Measurements from ENCODE around the gene RNF150.

DNA sequence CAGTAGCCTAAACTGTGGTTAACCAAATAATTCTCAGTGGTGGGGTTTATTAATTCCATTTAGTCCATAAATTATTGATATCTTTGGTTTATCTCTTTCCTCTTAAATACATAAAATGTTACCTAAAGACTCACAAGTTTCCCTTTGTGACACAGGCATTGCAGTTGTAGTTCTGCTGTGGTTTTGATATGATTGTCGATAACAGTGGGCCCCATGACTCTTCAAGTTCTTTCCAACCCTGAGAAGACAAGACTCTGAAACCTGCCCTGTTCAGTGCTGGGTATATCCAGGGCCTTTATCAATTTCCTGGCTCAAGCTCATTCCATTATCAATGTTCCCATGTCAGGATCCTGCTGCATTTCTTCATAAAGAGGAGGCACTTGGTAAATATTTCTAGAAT, 259.2 kb downstream of the RNF150 start:
- TF ChIP-seq, protein P1, sequence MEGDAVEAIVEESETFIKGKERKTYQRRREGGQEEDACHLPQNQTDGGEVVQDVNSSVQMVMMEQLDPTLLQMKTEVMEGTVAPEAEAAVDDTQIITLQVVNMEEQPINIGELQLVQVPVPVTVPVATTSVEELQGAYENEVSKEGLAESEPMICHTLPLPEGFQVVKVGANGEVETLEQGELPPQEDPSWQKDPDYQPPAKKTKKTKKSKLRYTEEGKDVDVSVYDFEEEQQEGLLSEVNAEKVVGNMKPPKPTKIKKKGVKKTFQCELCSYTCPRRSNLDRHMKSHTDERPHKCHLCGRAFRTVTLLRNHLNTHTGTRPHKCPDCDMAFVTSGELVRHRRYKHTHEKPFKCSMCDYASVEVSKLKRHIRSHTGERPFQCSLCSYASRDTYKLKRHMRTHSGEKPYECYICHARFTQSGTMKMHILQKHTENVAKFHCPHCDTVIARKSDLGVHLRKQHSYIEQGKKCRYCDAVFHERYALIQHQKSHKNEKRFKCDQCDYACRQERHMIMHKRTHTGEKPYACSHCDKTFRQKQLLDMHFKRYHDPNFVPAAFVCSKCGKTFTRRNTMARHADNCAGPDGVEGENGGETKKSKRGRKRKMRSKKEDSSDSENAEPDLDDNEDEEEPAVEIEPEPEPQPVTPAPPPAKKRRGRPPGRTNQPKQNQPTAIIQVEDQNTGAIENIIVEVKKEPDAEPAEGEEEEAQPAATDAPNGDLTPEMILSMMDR (IDR thresholded peaks at IDR 0.05; ENCODE audit: poor library complexity, severe bottlenecking) = no peak
- TF ChIP-seq SMC3 (conservative IDR thresholded peaks at IDR 0.05; ENCODE audit: poor library complexity) (no peak), RAD21 (conservative IDR thresholded peaks at IDR 0.05) (no peak), POLR2AphosphoS5 (IDR thresholded peaks at IDR 0.05) (no peak), TAF1 (IDR thresholded peaks at IDR 0.05; ENCODE audit: low read depth) (no peak)
- TF ChIP-seq, protein P2, sequence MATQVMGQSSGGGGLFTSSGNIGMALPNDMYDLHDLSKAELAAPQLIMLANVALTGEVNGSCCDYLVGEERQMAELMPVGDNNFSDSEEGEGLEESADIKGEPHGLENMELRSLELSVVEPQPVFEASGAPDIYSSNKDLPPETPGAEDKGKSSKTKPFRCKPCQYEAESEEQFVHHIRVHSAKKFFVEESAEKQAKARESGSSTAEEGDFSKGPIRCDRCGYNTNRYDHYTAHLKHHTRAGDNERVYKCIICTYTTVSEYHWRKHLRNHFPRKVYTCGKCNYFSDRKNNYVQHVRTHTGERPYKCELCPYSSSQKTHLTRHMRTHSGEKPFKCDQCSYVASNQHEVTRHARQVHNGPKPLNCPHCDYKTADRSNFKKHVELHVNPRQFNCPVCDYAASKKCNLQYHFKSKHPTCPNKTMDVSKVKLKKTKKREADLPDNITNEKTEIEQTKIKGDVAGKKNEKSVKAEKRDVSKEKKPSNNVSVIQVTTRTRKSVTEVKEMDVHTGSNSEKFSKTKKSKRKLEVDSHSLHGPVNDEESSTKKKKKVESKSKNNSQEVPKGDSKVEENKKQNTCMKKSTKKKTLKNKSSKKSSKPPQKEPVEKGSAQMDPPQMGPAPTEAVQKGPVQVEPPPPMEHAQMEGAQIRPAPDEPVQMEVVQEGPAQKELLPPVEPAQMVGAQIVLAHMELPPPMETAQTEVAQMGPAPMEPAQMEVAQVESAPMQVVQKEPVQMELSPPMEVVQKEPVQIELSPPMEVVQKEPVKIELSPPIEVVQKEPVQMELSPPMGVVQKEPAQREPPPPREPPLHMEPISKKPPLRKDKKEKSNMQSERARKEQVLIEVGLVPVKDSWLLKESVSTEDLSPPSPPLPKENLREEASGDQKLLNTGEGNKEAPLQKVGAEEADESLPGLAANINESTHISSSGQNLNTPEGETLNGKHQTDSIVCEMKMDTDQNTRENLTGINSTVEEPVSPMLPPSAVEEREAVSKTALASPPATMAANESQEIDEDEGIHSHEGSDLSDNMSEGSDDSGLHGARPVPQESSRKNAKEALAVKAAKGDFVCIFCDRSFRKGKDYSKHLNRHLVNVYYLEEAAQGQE (IDR thresholded peaks at IDR 0.05; ENCODE audit: borderline replicate concordance) = no peak

All from neural cell (in vitro differentiated cells).